ENCODE measurements around the gene SPOP.
"Not testable (repeated sequence)": the region's sequence is repeated elsewhere in the genome, so short reads cannot be mapped to it uniquely, and the experiment has no call there.

Gene SPOP

GRCh38 chr17:49551221-49552069 is 126.5 kb downstream of the SPOP start:
- Histone ChIP-seq H3K36me3 (ENCODE audit: control insufficient read depth, low read depth, low read length) (no peaks in the 10 kb centered on the region), H3K9ac (ENCODE audit: low read length) (no peak overlapping the region), H3K4me1 (ENCODE audit: control insufficient read depth, low read depth, low read length) (peaks cover 8% of the 10 kb centered on the region), H3K4me3 (ENCODE audit: low read length) (no peak overlapping the region), H3K27me3 (ENCODE audit: control insufficient read depth, insufficient read depth, low read length) (peaks cover 9% of the 10 kb centered on the region), H3K27ac (ENCODE audit: low read length) (no peak overlapping the region), H3K9me3 (ENCODE audit: control insufficient read depth, low read depth, low read length) (no peaks in the 10 kb centered on the region)

DNA sequence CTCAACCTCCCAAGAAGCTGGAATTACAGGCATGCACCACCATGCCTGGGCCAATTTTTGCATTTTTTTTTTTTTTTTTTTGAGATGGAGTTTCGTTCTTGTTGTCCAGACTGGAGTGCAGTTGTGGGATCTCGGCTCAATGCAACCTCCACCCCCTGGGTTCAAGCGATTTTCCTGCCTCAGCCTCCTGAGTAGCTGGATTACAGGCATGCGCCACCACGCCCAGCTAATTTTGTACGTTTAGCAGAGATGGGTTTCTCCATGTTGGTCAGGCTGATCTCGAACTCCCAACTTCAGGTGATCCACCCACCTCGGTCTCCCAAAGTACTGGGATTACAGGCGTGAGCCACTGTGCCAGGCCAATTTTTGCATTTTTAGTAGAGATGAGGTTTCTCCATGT is 127.1 kb downstream of the SPOP start:
- not testable (repeated sequence) for H3K4me1 ChIP-seq (ENCODE audit: control insufficient read depth, low read depth, low read length); H3K9me3 ChIP-seq (ENCODE audit: control insufficient read depth, low read depth, low read length); H3K36me3 ChIP-seq (ENCODE audit: control insufficient read depth, low read depth, low read length); H3K4me3 ChIP-seq (ENCODE audit: low read length); H3K27ac ChIP-seq (ENCODE audit: low read length); H3K27me3 ChIP-seq (ENCODE audit: control insufficient read depth, insufficient read depth, low read length); H3K9ac ChIP-seq (ENCODE audit: low read length)

DNA sequence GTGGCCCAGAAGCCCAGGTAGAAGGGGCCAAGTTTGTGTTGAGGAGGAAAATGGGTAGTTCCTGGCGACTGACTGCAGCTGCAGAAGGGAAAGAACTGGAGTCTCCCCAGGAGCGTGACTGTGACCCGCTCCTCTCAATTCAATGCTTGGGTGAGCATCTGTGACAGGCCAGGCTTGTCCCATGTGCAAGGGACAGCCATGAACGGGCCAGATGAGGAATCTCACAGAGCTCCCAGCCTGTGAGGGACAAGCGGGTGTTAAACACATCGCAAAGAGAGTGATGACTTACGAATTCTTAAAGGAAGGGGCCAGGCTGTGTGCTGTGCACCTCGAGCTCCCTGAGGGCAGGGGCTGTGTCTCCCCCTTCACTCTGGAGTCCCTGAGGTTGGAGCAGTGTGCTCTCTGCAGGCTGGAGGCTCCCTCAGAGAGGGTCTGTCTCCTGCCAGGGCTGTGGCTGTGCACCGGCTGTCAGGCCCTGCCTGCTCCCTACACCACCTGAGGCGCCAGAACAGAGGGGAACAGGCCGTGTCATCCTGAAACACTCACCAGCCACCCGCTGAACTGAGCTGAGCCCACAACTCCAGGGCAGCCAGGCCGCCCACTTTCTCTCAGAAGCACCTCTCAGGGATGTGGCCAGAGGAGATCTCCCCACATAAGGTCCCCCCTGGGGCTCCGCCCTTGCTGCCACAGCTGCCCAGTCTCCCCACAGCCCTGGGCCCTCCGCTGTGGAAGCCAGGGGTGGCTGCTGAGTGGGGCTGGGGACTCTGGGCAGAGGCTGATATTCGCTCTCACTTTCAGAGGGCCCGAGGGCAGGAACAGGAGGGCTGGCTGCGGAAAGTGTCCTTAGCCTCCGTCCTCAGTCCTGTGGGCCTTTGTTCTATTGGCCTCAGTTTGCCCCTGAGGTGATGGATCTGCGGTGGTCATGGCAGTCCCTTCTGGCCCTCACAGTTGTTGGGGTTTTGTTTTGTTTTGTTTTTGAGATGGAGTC is 127.9 kb downstream of the SPOP start:
- H3K36me3 ChIP-seq (ENCODE audit: control insufficient read depth, low read depth, low read length): no peaks in the 10 kb centered on the region
- H3K9me3 ChIP-seq (ENCODE audit: control insufficient read depth, low read depth, low read length): no peaks in the 10 kb centered on the region
- no peak overlapping the region for H3K27ac ChIP-seq (ENCODE audit: low read length)
- no peak overlapping the region for H3K4me3 ChIP-seq (ENCODE audit: low read length)
- no peaks in the 10 kb centered on the region for H3K27me3 ChIP-seq (ENCODE audit: control insufficient read depth, insufficient read depth, low read length)
- H3K4me1 ChIP-seq (ENCODE audit: control insufficient read depth, low read depth, low read length): peaks cover 14% of the 10 kb centered on the region
- no peak overlapping the region for H3K9ac ChIP-seq (ENCODE audit: low read length)

DNA sequence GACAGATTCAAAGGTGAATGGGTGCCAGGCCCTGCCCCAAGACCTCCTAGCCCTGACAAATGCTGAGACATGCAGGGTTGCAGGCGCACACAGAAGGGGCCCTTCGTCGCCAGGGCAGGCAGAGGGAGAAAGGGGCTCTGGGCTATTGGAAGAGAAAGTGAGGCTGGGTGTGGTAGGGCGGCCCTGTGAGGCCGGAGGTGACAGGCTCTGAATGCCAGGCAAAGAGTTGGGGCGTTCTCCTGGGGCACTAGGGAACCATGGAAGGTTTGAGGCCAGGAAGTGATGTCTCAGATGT is 128.6 kb downstream of the SPOP start:
- Histone ChIP-seq H3K4me1 (ENCODE audit: control insufficient read depth, low read depth, low read length) (peaks cover 16% of the 10 kb centered on the region), H3K27me3 (ENCODE audit: control insufficient read depth, insufficient read depth, low read length) (no peaks in the 10 kb centered on the region), H3K4me3 (ENCODE audit: low read length) (no peak overlapping the region), H3K9me3 (ENCODE audit: control insufficient read depth, low read depth, low read length) (no peaks in the 10 kb centered on the region), H3K36me3 (ENCODE audit: control insufficient read depth, low read depth, low read length) (no peaks in the 10 kb centered on the region), H3K27ac (ENCODE audit: low read length) (no peak overlapping the region), H3K9ac (ENCODE audit: low read length) (no peak overlapping the region)

Data from iPS-18a (cell line).